NB4 (cell line): Measurements from ENCODE around the gene CCM2.

Experiments
- CTCF ChIP-seq: IDR thresholded peaks from one replicate; pipeline ENCODE4 v1.5.1; 2012; ENCODE audit warnings: low read depth, low read length
- MAX ChIP-seq: IDR thresholded peaks from 2 replicates; pipeline ENCODE4 v1.6.1; 2011; ENCODE audit warnings: low read depth, low read length
- MYC ChIP-seq: IDR thresholded peaks from 2 replicates; pipeline ENCODE4 v1.6.1; 2011; ENCODE audit warnings: low read depth, low read length
- POLR2A ChIP-seq: IDR thresholded peaks from 2 replicates; pipeline ENCODE4 v1.6.1; 2011; ENCODE audit warnings: mild to moderate bottlenecking; ENCODE audit not compliant: insufficient read length; ENCODE audit errors: extremely low read depth

- no peak for TF ChIP-seq CTCF
- TF ChIP-seq POLR2A: no peak
- no peak for TF ChIP-seq MYC
- no peak for TF ChIP-seq MAX
These were observed 29.4 kb upstream of the CCM2 start for GRCh38 chr7:44970523-44971051.
